AG04449 (cell line): ENCODE data around the gene OR2A2.

Source experiments
- CTCF ChIA-PET: fragments of 350-600 bp; formaldehyde crosslinking; extraction: SDS; loops from one replicate; lab custom pipeline; 2021; ENCODE audit warnings: antibody characterized with exemption; lab: Yijun Ruan, JAX
- POLR2A ChIA-PET: fragments of 400-600, 350-600 bp; formaldehyde crosslinking; extraction: SDS; loops from one replicate; lab custom pipeline; 2020; ENCODE audit warnings: antibody characterized with exemption, inconsistent platforms; lab: Yijun Ruan, JAX
- DNase-seq: peaks from one replicate; pipeline ENCODE4 v3.0.0-alpha.2; 2010; ENCODE audit warnings: low read depth, low spot score
- H3K4me3 ChIP-seq: 2 replicates; pipeline ENCODE4 v1.5.1; 2011; ENCODE audit warnings: low read depth, mild to moderate bottlenecking, control low read depth, low read length
- CTCF ChIP-seq: IDR thresholded peaks from one replicate; pipeline ENCODE4 v1.5.1; 2011; ENCODE audit warnings: mild to moderate bottlenecking, moderate library complexity, low read length, control low read depth, inconsistent platforms; ENCODE audit not compliant: insufficient read depth; ENCODE audit errors: missing control alignments

OR2A2 gene

GRCh38 chr7:144109283-144109682 is at the start of gene OR2A2:
OR2A2 (plus strand) TSS chr7:144109583; CDS start chr7:144109583, 0 bp downstream.
- no peak within 1 kb of the TSS for H3K4me3 ChIP-seq
- ChIA-PET POLR2A (no interaction called here), CTCF (interaction anchor here (1.1 to 1.2 kb wide), 2 partner anchors 19 to 372 kb away, joined by 3 read pairs; no protein-coding TSS in a partner anchor)
- TF ChIP-seq CTCF: no peak
- DNase-seq: no peak

- ChIA-PET CTCF (no interaction called here), POLR2A (no interaction called here)
- H3K4me3 ChIP-seq: no peak overlapping the region
- no peak for TF ChIP-seq CTCF
- no peak for DNase-seq
These were observed 45.7 kb upstream of the OR2A2 start for GRCh38 chr7:144063710-144064109.

- DNase-seq: no peak
- no peak for TF ChIP-seq CTCF
- CTCF ChIA-PET: no interaction called here
- H3K4me3 ChIP-seq: no peak within 1 kb of the TSS
- POLR2A ChIA-PET: no interaction called here
These were observed 39.9 kb upstream of the OR2A2 start, which contains the start of gene OR2A25 for GRCh38 chr7:144069511-144069910. OR2A25 (plus strand) TSS chr7:144069811; CDS start chr7:144074220, 4,409 bp downstream.

GRCh38 chr7:144069953-144070352 is 39.4 kb upstream of the OR2A2 start:
- ChIA-PET CTCF (no interaction called here), POLR2A (no interaction called here)
- no peak overlapping the region for H3K4me3 ChIP-seq
- TF ChIP-seq CTCF: no peak
- DNase-seq: no peak

- POLR2A ChIA-PET: no interaction called here
- no peak for DNase-seq
These were observed 35.0 kb upstream of the OR2A2 start for GRCh38 chr7:144074374-144074773.

GRCh38 chr7:144085978-144086377 is 23.4 kb upstream of the OR2A2 start, which contains the start of gene OR2A12:
OR2A12 (plus strand) TSS chr7:144086278; CDS start chr7:144095108, 8,830 bp downstream.
- H3K4me3 ChIP-seq: no peak within 1 kb of the TSS
- CTCF ChIA-PET: no interaction called here
- no peak for DNase-seq
- POLR2A ChIA-PET: no interaction called here
- no peak for TF ChIP-seq CTCF

More at GRCh38 chr7:144074374-144074773, 35.0 kb upstream of the OR2A2 start:
- no peak overlapping the region for H3K4me3 ChIP-seq
- TF ChIP-seq CTCF: no peak
- CTCF ChIA-PET: no interaction called here
